Measurements from ENCODE around the gene PIEZO2.

GRCh38 chr18:11114653-11115052 is 34.7 kb downstream of the PIEZO2 start:
- TF ChIP-seq POLR2AphosphoS5 (IDR thresholded peaks at IDR 0.05) = no peak
- no peak for TF ChIP-seq CTCF (IDR thresholded peaks at IDR 0.05)
- no peak for TF ChIP-seq EP300 (IDR thresholded peaks at IDR 0.05)
- TF ChIP-seq POLR2A (IDR thresholded peaks at IDR 0.05; ENCODE audit: low read depth) = no peak
